ENCODE data around the gene KIF24.

DNA sequence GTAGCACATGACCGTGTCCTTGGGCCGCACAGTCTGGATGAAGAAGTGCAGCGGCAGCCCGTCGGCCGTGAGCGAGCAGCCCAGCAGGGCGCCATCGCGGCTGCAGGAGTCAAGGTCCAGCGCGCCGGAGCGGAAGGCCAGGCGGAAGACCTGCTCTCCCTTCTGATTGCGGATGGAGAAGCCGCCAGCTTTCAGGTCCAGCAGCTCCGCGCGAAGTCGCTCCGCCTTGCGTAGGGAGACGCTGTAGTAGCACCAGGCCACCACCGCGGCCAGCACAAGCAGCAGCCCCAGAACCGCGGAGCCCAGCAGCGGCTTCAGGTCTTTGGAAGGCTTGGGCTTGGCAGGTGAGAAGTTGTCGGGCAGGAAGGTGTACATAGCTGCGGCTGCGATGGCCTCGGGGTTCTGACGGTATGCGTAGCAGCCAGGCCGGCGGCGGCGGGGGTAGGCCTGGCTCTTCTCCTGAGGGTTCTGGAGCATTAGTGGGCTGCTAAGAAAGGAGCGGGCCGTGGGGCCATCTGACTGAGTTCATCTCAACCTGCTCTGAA lies 43.5 kb upstream of the KIF24 start:
- TF ChIP-seq, protein P1, sequence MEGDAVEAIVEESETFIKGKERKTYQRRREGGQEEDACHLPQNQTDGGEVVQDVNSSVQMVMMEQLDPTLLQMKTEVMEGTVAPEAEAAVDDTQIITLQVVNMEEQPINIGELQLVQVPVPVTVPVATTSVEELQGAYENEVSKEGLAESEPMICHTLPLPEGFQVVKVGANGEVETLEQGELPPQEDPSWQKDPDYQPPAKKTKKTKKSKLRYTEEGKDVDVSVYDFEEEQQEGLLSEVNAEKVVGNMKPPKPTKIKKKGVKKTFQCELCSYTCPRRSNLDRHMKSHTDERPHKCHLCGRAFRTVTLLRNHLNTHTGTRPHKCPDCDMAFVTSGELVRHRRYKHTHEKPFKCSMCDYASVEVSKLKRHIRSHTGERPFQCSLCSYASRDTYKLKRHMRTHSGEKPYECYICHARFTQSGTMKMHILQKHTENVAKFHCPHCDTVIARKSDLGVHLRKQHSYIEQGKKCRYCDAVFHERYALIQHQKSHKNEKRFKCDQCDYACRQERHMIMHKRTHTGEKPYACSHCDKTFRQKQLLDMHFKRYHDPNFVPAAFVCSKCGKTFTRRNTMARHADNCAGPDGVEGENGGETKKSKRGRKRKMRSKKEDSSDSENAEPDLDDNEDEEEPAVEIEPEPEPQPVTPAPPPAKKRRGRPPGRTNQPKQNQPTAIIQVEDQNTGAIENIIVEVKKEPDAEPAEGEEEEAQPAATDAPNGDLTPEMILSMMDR (IDR thresholded peaks at IDR 0.05 in 4 of 5, conservative IDR thresholded peaks at IDR 0.05 in 1 of 5), result no peak
- TF ChIP-seq POLR2A (IDR thresholded peaks at IDR 0.05), result no peak
